ENCODE measurements around the gene ITGAV. TPM values are rescaled to one million over a fixed set of nuclear protein-coding genes. Genes with fewer than 3 reads are reported as not detected.

Gene ITGAV
- total RNA-seq, 1 experiment from 2014 or later, result 26.9 TPM

DNA sequence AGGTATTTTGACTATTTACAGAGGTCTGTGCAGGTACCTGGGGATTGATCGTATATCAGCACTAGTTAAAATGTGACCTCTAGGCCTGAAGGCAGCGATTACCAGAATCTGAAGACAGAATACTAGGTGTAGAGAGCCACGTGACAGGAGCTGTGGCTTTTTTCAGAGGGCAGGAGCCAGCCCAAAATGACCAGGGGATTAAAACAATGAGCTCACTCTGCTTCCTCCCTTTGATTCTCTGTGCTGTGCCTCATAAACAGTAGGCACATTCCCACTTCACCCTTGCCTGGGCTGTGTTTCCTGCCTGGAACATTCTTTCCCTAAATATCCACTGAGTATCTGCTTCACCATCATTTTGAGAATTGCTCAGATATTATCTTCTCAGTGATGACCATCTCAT lies 15.2 kb downstream of the ITGAV start:
- H2BK20ac ChIP-seq (ENCODE audit: low read depth, low read length, poor library complexity, severe bottlenecking), result no peak overlapping the region
- no peak overlapping the region for H3K9ac ChIP-seq (ENCODE audit: extremely low read depth, insufficient read length, low read length)
- H4K8ac ChIP-seq (replicated peaks; ENCODE audit: insufficient read length, low read depth, low read length), result no peak overlapping the region
- H2BK15ac ChIP-seq (ENCODE audit: low read depth, low read length), result no peak overlapping the region
- no peaks in the 10 kb centered on the region for H3K27me3 ChIP-seq (ENCODE audit: insufficient read depth, low read length)
- no peak overlapping the region for H3K18ac ChIP-seq (ENCODE audit: insufficient read length, low read depth, low read length)
- no peak overlapping the region for H2BK120ac ChIP-seq (ENCODE audit: low read depth, low read length, poor library complexity, severe bottlenecking)
- no peak overlapping the region for H4K5ac ChIP-seq (ENCODE audit: insufficient read length, low read depth, low read length)
- no peak overlapping the region for H3K56ac ChIP-seq (ENCODE audit: insufficient read length, low read depth, low read length)
- no peak overlapping the region for H2AK5ac ChIP-seq (ENCODE audit: insufficient read length, low read length)
- Mint-ChIP-seq H3K4me3 (no peak overlapping the region), H3K36me3 (ENCODE audit: insufficient read depth in 1 of 3, low read depth in 3 of 3) (no peaks in the 10 kb centered on the region), H3K27me3 (ENCODE audit: low read depth) (no peaks in the 10 kb centered on the region), H3K27ac (peak overlapping the region in 2 of 3 experiments; percentile 24 to 32; a peak in 3 of 7 replicates), H3K4me1 (peaks cover 11 to 21% of the 10 kb centered on the region in 2 experiments), H3K9me3 (no peaks in the 10 kb centered on the region)
- H3K4me1 ChIP-seq (ENCODE audit: insufficient read depth, low read length), result no peaks in the 10 kb centered on the region
- H3K9me3 ChIP-seq (ENCODE audit: control insufficient read depth, low read depth, low read length), result no peaks in the 10 kb centered on the region
- no peak overlapping the region for H3K14ac ChIP-seq (ENCODE audit: insufficient read depth, low read length)
- no peak overlapping the region for H4K91ac ChIP-seq (ENCODE audit: insufficient read length, low read depth, low read length)
- H3T11ph ChIP-seq (ENCODE audit: low read length), result no peak overlapping the region
- no peaks in the 10 kb centered on the region for H4K20me1 ChIP-seq (ENCODE audit: control insufficient read depth, insufficient read depth, insufficient read length)
- H2BK12ac ChIP-seq (ENCODE audit: insufficient read length, low read depth, low read length), result no peak overlapping the region
- no peak overlapping the region for H2AFZ ChIP-seq (ENCODE audit: low read length)
- no peak overlapping the region for H3K23ac ChIP-seq (ENCODE audit: insufficient read length, low read depth, low read length)
- H3K27ac ChIP-seq (ENCODE audit: insufficient read length, low read depth, low read length), result no peak overlapping the region
- WGBS (ENCODE audit: extremely low coverage, insufficient read length, low lambda C conversion rate), result no CpG with 5 or more reads among the region's 3 CpGs
- H3K4me2 ChIP-seq (ENCODE audit: insufficient read depth, insufficient read length, low read length), result no peak overlapping the region
- no peaks in the 10 kb centered on the region for H3K79me1 ChIP-seq (ENCODE audit: insufficient read depth, low read depth, low read length, poor library complexity, severe bottlenecking)
- H2BK5ac ChIP-seq (ENCODE audit: insufficient read length, low read length), result no peak overlapping the region
- DNase-seq, result no peak
- TF ChIP-seq, protein P1, sequence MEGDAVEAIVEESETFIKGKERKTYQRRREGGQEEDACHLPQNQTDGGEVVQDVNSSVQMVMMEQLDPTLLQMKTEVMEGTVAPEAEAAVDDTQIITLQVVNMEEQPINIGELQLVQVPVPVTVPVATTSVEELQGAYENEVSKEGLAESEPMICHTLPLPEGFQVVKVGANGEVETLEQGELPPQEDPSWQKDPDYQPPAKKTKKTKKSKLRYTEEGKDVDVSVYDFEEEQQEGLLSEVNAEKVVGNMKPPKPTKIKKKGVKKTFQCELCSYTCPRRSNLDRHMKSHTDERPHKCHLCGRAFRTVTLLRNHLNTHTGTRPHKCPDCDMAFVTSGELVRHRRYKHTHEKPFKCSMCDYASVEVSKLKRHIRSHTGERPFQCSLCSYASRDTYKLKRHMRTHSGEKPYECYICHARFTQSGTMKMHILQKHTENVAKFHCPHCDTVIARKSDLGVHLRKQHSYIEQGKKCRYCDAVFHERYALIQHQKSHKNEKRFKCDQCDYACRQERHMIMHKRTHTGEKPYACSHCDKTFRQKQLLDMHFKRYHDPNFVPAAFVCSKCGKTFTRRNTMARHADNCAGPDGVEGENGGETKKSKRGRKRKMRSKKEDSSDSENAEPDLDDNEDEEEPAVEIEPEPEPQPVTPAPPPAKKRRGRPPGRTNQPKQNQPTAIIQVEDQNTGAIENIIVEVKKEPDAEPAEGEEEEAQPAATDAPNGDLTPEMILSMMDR (conservative IDR thresholded peaks at IDR 0.05), result no peak
- no peaks in the 10 kb centered on the region for H3K79me2 ChIP-seq (ENCODE audit: insufficient read depth, low read length)
- no peak overlapping the region for H3K4ac ChIP-seq (ENCODE audit: low read depth, low read length)
- no peaks in the 10 kb centered on the region for H3K23me2 ChIP-seq (ENCODE audit: insufficient read length, low read depth, low read length, poor library complexity, severe bottlenecking)
